Suprapubic skin (tissue), 3 donors: ENCODE results near the gene CTU1.

ENCODE experiments used
- CTCF ChIP-seq, 2 donors: fragments of 200-600 bp in 1 of 2; fragments of 450-650 bp in 1 of 2; sonication (generic) in 1 of 2; IDR thresholded peaks; one replicate each; pipeline ENCODE4 v1.5.1; 2016 to 2019; ENCODE audit warnings: antibody characterized with exemption in 2 of 2, mild to moderate bottlenecking in 1 of 2, moderate library complexity in 1 of 2
- EP300 ChIP-seq: sonication (generic); formaldehyde crosslinking; IDR thresholded peaks from one replicate; pipeline ENCODE4 v1.6.1; 2017; ENCODE audit warnings: antibody characterized with exemption

- TF ChIP-seq CTCF (IDR thresholded peaks at IDR 0.05), result no peak
- no peak for TF ChIP-seq EP300
Measured at GRCh38 chr19:51066393-51067186, 41.6 kb downstream of the CTU1 start.
